ENCODE data around the gene ADNP2. TPM values are rescaled to one million over a fixed set of nuclear protein-coding genes. Genes with fewer than 3 reads are reported as not detected.

Gene ADNP2
- total RNA-seq, 4 donors from 2014 or later = 16.5 to 21.8 (median 16.8) TPM

- Histone ChIP-seq H3K4me1 (no peaks in the 10 kb centered on the region), H3K4me3 (no peak overlapping the region), H3K36me3 (peaks cover 0 to 22% (median 0%) of the 10 kb centered on the region in 3 donors), H3K9me3 (peaks cover 0 to 63% (median 14%) of the 10 kb centered on the region in 4 donors), H3K27me3 (no peaks in the 10 kb centered on the region), H3K27ac (no peak overlapping the region)
- no peak for DNase-seq (ENCODE audit: low spot score in 2 of 2)
- TF ChIP-seq CTCF (IDR thresholded peaks at IDR 0.05) (no peak), POLR2A (IDR thresholded peaks at IDR 0.05) (no peak), EP300 (IDR thresholded peaks at IDR 0.05) (no peak)
These were observed 20.2 kb upstream of the ADNP2 start for GRCh38 chr18:80088823-80089222.

GRCh38 chr18:80095414-80095813 is 13.6 kb upstream of the ADNP2 start:
- no peak overlapping the region for H3K4me3 ChIP-seq
- peaks cover 0 to 4% (median 0%) of the 10 kb centered on the region in 4 donors for H3K9me3 ChIP-seq
- no peaks in the 10 kb centered on the region for H3K4me1 ChIP-seq
- 84 to 87% methylated on average over 7 of the region's 7 CpGs for WGBS, 2 donors
- DNase-seq (ENCODE audit: low spot score in 2 of 2) = no peak
- H3K27me3 ChIP-seq = no peaks in the 10 kb centered on the region
- TF ChIP-seq EP300 (IDR thresholded peaks at IDR 0.05) (no peak), POLR2A (IDR thresholded peaks at IDR 0.05) (no peak)
- H3K36me3 ChIP-seq = peaks cover 0 to 6% (median 0%) of the 10 kb centered on the region in 3 donors
- H3K27ac ChIP-seq = no peak overlapping the region

- Histone ChIP-seq H3K27ac (no peak overlapping the region), H3K27me3 (no peaks in the 10 kb centered on the region), H3K9me3 (no peaks in the 10 kb centered on the region), H3K36me3 (peaks cover 0 to 6% (median 0%) of the 10 kb centered on the region in 3 donors), H3K4me1 (no peaks in the 10 kb centered on the region), H3K4me3 (no peak overlapping the region)
- no peak for DNase-seq (ENCODE audit: low spot score in 2 of 2)
- WGBS, 2 donors = 80 to 91% methylated on average over 10 of the region's 10 CpGs
- TF ChIP-seq EP300 (IDR thresholded peaks at IDR 0.05) (no peak), CTCF (IDR thresholded peaks at IDR 0.05) (no peak), POLR2A (IDR thresholded peaks at IDR 0.05) (no peak)
These were observed 13.0 kb upstream of the ADNP2 start for GRCh38 chr18:80096032-80096565.

GRCh38 chr18:80097201-80097600 is 11.9 kb upstream of the ADNP2 start:
- peaks cover 0 to 6% (median 0%) of the 10 kb centered on the region in 3 donors for H3K36me3 ChIP-seq
- no peaks in the 10 kb centered on the region for H3K4me1 ChIP-seq
- no peaks in the 10 kb centered on the region for H3K9me3 ChIP-seq
- H3K27me3 ChIP-seq = no peaks in the 10 kb centered on the region
- TF ChIP-seq EP300 (IDR thresholded peaks at IDR 0.05) (no peak), CTCF (IDR thresholded peaks at IDR 0.05) (no peak), POLR2A (IDR thresholded peaks at IDR 0.05) (no peak)
- DNase-seq (ENCODE audit: low spot score in 2 of 2) = no peak
- 79 to 97% methylated on average over 9 of the region's 9 CpGs for WGBS, 2 donors
- H3K27ac ChIP-seq = no peak overlapping the region
- no peak overlapping the region for H3K4me3 ChIP-seq

DNA sequence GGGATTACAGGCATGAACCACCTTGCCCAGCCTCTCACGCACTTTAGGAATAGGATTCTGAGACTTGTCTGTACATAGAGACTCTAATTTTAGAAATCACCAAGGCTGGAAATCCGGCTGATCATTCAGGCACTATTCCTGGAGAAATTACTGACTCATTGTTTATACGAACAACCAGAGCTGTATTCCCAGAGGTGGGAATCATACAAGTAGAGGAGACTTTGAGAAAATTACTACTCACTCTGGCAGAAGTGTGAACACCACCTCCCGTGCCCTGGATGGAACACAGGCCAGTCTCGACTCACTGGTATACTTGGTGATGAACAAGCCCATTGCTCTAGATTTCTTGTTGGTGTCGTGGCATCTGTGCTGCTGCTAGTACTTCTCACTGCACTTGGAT is 5.8 kb upstream of the ADNP2 start:
- TF ChIP-seq EP300 (IDR thresholded peaks at IDR 0.05) (no peak), POLR2A (IDR thresholded peaks at IDR 0.05) (no peak), CTCF (IDR thresholded peaks at IDR 0.05) (no peak)
- Histone ChIP-seq H3K4me3 (no peak overlapping the region), H3K4me1 (peaks cover 0 to 14% (median 0%) of the 10 kb centered on the region in 4 donors), H3K27ac (no peak overlapping the region), H3K27me3 (no peaks in the 10 kb centered on the region), H3K9me3 (no peaks in the 10 kb centered on the region), H3K36me3 (no peaks in the 10 kb centered on the region)
- 54 to 69% methylated on average over 6 of the region's 6 CpGs for WGBS, 2 donors
- no peak for DNase-seq (ENCODE audit: low spot score in 2 of 2)

Data from tibial nerve (tissue), 4 donors.